Prostate gland (tissue), 2 donors: ENCODE measurements around the gene IFI30. TPM values are rescaled to one million over a fixed set of nuclear protein-coding genes. Genes with fewer than 3 reads are reported as not detected.

Source experiments
- DNase-seq: peaks from one replicate; pipeline ENCODE4 v3.0.0-alpha.2; 2019; ENCODE audit warnings: low spot score
- H3K27ac ChIP-seq, 2 donors: fragments of 200-600 bp; sonication (generic); 2 replicates each; pipeline ENCODE4 v1.5.1; 2017 to 2019
- H3K27me3 ChIP-seq: fragments of 200-600 bp; sonication (generic); replicated peaks from 2 replicates; pipeline ENCODE4 v1.5.1; 2019; ENCODE audit not compliant: insufficient read depth
- H3K36me3 ChIP-seq, 2 donors: fragments of 200-600 bp; sonication (generic); 1 replicate in 1 of 2; 2 replicates in 1 of 2; pipeline versions ENCODE4 v1.5.1 to v1.8.1; 2017 to 2019
- H3K4me1 ChIP-seq: fragments of 200-600 bp; sonication (generic); replicated peaks from 2 replicates; pipeline ENCODE4 v1.5.1; 2019
- H3K4me3 ChIP-seq, 2 donors: fragments of 200-600 bp; sonication (generic); 2 replicates each; pipeline ENCODE4 v1.5.1; 2017 to 2019
- H3K9me3 ChIP-seq: fragments of 200-600 bp; sonication (generic); 2 replicates; pipeline ENCODE4 v1.5.1; 2017
- POLR2A ChIP-seq: fragments of 450-650 bp; IDR thresholded peaks from one replicate; pipeline ENCODE4 v1.6.1; 2016; ENCODE audit warnings: antibody characterized with exemption, mild to moderate bottlenecking
- POLR2AphosphoS5 ChIP-seq: sonication (generic); formaldehyde crosslinking; IDR thresholded peaks from one replicate; pipeline ENCODE4 v1.6.1; 2017; ENCODE audit warnings: antibody characterized with exemption
- WGBS: methylation state at CpG from one replicate; pipeline ENCODE4 v1.1.5; 2018; 5-methylcytosine and 5-hydroxymethylcytosine counted together
- intact Hi-C: fragments of 100-400 bp; cut with DNase I; formaldehyde crosslinking; loops from one replicate; pipeline ENCODE4 v1.14.2; 2022
- total RNA-seq, 2 donors: library from RNA; depleted of rRNA; stranded (reverse); fragments of >200 nt; gene quantifications; one replicate each; pipeline ENCODE4 v1.1.0, GENCODE V29; 2016
- TF ChIP-seq, protein P1 (sequence below), 4 experiments: fragments of 200-600 bp in 2 of 4; fragments of 450-650 bp in 2 of 4; sonication (generic) in 2 of 4; IDR thresholded peaks; 1 replicate in 3 of 4; 2 replicates in 1 of 4; pipeline ENCODE4 v1.5.1; 2016 to 2019; ENCODE audit warnings: antibody characterized with exemption in 4 of 4, mild to moderate bottlenecking in 2 of 4, moderate library complexity in 2 of 4

IFI30 gene
- total RNA-seq, 2 donors from 2014 or later: 20.9 to 22.5 TPM

DNA sequence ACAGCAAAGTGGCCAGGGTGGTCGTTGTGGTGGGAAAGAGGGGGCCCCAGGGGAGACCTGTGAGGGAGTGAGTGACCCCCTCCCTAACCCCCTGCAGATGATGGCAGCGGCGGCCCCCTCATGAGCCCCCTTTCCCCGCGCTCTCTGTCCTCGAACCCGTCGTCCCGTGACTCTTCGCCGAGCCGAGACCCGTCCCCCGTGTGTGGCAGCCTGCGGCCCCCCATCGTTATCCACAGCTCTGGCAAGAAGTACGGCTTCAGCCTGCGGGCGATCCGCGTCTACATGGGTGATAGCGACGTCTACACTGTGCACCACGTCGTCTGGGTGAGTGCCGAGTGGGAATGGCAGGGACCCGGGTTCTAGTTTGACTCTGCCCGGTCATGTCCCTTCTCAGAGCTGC, 28.7 kb upstream of the IFI30 start:
- H3K4me1 ChIP-seq: no peaks in the 10 kb centered on the region
- WGBS: 97% methylated on average over 28 of the region's 28 CpGs
- intact Hi-C loops: no loop called here

DNA sequence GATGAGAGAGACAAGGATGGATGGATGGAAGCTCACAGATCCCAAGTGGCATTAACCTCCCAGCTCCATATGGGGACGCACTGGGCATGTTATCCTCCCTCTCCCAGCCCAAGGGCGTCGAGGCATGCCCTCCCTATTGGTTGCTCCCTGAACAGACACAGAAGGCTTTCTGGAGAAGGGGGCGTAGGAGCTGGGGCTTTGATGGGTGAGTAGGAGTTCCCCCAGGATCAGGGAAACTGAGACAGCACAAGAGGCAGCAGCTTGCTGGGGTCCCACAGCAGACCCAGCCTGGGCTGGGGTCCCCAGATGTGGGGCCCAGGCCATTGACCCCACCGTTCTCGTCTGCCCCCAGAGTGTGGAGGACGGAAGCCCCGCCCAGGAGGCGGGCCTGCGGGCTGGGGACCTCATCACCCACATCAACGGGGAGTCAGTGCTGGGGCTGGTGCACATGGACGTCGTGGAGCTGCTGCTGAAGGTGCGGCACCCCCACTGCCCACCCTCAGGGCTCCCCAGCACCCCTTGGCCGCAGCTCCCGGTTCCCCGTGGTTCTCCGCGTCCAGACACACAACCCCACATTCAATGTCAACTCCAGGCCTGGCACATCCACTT, 28.1 kb upstream of the IFI30 start:
- H3K27ac ChIP-seq: no peak overlapping the region
- no peaks in the 10 kb centered on the region for H3K9me3 ChIP-seq
- TF ChIP-seq, protein P1, sequence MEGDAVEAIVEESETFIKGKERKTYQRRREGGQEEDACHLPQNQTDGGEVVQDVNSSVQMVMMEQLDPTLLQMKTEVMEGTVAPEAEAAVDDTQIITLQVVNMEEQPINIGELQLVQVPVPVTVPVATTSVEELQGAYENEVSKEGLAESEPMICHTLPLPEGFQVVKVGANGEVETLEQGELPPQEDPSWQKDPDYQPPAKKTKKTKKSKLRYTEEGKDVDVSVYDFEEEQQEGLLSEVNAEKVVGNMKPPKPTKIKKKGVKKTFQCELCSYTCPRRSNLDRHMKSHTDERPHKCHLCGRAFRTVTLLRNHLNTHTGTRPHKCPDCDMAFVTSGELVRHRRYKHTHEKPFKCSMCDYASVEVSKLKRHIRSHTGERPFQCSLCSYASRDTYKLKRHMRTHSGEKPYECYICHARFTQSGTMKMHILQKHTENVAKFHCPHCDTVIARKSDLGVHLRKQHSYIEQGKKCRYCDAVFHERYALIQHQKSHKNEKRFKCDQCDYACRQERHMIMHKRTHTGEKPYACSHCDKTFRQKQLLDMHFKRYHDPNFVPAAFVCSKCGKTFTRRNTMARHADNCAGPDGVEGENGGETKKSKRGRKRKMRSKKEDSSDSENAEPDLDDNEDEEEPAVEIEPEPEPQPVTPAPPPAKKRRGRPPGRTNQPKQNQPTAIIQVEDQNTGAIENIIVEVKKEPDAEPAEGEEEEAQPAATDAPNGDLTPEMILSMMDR (IDR thresholded peaks at IDR 0.05): no peak
- TF ChIP-seq POLR2A (no peak), POLR2AphosphoS5 (no peak)
- no peak overlapping the region for H3K4me3 ChIP-seq
- peaks cover 0 to 15% of the 10 kb centered on the region in 2 donors for H3K36me3 ChIP-seq
- H3K4me1 ChIP-seq: no peaks in the 10 kb centered on the region
- DNase-seq: no peak
- 96% methylated on average over 16 of the region's 19 CpGs for WGBS
- H3K27me3 ChIP-seq: no peaks in the 10 kb centered on the region
- intact Hi-C loops: no loop called here

More for the DNA sequence above, 28.7 kb upstream of the IFI30 start:
- Histone ChIP-seq H3K9me3 (no peaks in the 10 kb centered on the region), H3K27me3 (no peaks in the 10 kb centered on the region), H3K27ac (no peak overlapping the region), H3K4me3 (no peak overlapping the region), H3K36me3 (peaks cover 0 to 15% of the 10 kb centered on the region in 2 donors)
- no peak for DNase-seq
- TF ChIP-seq, protein P1 (IDR thresholded peaks at IDR 0.05): no peak
- TF ChIP-seq POLR2AphosphoS5 (no peak), POLR2A (no peak)

DNA sequence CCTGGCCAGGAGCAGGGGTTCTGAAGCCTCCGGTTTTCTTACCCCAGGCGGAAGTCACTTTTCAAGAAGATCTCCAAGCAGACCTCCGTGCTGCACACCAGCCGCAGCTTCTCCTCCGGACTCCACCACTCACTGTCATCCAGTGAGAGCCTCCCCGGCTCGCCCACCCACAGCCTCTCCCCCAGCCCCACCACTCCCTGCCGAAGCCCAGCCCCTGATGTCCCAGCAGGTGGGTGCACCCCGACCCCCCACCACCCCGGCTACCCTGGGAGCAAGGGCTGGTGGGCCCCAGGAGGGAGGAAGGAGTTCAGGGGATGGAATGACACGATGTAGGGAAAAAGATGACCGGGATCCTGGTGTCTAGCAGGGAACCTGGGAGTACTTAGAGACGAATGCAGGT, 26.2 kb upstream of the IFI30 start:
- Histone ChIP-seq H3K4me3 (no peak overlapping the region), H3K36me3 (peaks cover 0 to 15% of the 10 kb centered on the region in 2 donors), H3K9me3 (no peaks in the 10 kb centered on the region), H3K27ac (no peak overlapping the region), H3K27me3 (no peaks in the 10 kb centered on the region), H3K4me1 (no peaks in the 10 kb centered on the region)
- intact Hi-C loops: no loop called here
- TF ChIP-seq POLR2A: no peak
- TF ChIP-seq, protein P1 (IDR thresholded peaks at IDR 0.05): no peak
- no peak for TF ChIP-seq POLR2AphosphoS5
- no peak for DNase-seq
- 93% methylated on average over 13 of the region's 13 CpGs for WGBS

DNA sequence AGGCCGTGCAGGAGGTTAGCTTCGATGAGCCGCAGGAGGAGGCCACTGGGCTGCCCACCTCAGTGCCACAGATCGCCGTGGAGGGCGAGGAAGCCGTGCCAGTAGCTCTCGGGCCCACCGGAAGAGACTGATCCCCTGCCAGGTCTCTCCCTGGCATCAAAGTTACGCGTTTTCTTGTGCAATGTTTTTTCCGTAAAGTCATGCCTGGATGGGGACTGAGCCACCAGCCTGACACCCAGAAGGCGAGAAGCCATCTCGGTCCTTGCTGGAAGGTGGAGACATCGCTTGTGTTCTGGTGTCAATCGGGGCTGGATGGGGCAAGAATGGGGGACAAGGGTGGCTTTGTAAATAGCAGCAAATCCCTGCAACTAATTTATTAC, 24.0 kb upstream of the IFI30 start:
- H3K27ac ChIP-seq: no peak overlapping the region
- WGBS: 87% methylated on average over 11 of the region's 16 CpGs

More for the DNA sequence above, 24.0 kb upstream of the IFI30 start:
- DNase-seq: no peak
- TF ChIP-seq POLR2A: no peak
- no peak for TF ChIP-seq POLR2AphosphoS5
- TF ChIP-seq, protein P1 (IDR thresholded peaks at IDR 0.05): no peak
- intact Hi-C loops: no loop called here
- H3K9me3 ChIP-seq: no peaks in the 10 kb centered on the region
- H3K4me1 ChIP-seq: peaks cover 4% of the 10 kb centered on the region
- no peak overlapping the region for H3K4me3 ChIP-seq
- H3K27me3 ChIP-seq: no peaks in the 10 kb centered on the region
- H3K36me3 ChIP-seq: peaks cover 0 to 15% of the 10 kb centered on the region in 2 donors
